Fibroblast of lung (primary cell): ENCODE results near the gene C11orf65.

Experiments
- EZH2 ChIP-seq: IDR thresholded peaks from 2 replicates; pipeline ENCODE4 v1.5.1; 2012; ENCODE audit warnings: low read length, control low read depth, mild to moderate bottlenecking; ENCODE audit errors: missing control alignments
- TF ChIP-seq, protein P1 (sequence below), 2 donors: IDR thresholded peaks in 1 of 2; conservative IDR thresholded peaks in 1 of 2; 1 replicate in 1 of 2; 2 replicates in 1 of 2; pipeline ENCODE4 v1.5.1; 2011 to 2012; ENCODE audit warnings: low read length in 2 of 2, control low read depth in 1 of 2, inconsistent platforms in 1 of 2, low read depth in 1 of 2, mild to moderate bottlenecking in 1 of 2

DNA sequence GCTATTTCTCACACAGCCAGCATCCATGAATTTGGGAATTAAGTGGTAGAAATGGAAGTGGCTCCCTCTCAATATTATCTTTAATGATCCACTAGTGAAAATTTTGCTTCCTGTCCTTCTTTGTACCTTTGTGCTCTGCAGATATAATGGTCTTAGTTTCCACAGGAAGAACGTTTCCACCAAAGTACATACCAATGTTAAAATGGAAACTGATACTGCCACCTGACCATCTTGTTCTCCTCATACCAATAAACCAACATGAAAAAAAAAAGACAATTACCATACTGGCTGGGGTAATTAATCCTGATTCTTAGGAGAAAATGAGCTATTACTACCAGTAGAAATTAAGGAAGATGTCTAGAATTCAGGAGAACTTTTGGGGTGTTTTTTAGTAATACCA lies 32.3 kb downstream of the C11orf65 start:
- TF ChIP-seq, protein P1, sequence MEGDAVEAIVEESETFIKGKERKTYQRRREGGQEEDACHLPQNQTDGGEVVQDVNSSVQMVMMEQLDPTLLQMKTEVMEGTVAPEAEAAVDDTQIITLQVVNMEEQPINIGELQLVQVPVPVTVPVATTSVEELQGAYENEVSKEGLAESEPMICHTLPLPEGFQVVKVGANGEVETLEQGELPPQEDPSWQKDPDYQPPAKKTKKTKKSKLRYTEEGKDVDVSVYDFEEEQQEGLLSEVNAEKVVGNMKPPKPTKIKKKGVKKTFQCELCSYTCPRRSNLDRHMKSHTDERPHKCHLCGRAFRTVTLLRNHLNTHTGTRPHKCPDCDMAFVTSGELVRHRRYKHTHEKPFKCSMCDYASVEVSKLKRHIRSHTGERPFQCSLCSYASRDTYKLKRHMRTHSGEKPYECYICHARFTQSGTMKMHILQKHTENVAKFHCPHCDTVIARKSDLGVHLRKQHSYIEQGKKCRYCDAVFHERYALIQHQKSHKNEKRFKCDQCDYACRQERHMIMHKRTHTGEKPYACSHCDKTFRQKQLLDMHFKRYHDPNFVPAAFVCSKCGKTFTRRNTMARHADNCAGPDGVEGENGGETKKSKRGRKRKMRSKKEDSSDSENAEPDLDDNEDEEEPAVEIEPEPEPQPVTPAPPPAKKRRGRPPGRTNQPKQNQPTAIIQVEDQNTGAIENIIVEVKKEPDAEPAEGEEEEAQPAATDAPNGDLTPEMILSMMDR (conservative IDR thresholded peaks at IDR 0.05 in 1 of 2, IDR thresholded peaks at IDR 0.05 in 1 of 2; ENCODE audit: low read depth in 1 of 2, low read length in 2 of 2) = no peak
- no peak for TF ChIP-seq EZH2
